BJ (cell line): Measurements from ENCODE around the gene DHX32. TPM values are rescaled to one million over a fixed set of nuclear protein-coding genes. Genes with fewer than 3 reads are reported as not detected.

Experiments used
- CTCF ChIA-PET: fragments of 350-600 bp; formaldehyde crosslinking; extraction: SDS; loops from one replicate; lab custom pipeline; 2021; ENCODE audit warnings: antibody characterized with exemption, inconsistent platforms; lab: Yijun Ruan, JAX
- POLR2A ChIA-PET: fragments of 300-600 bp; sonication (Branson Sonifier 250); formaldehyde crosslinking; extraction: SDS; loops from one replicate; lab custom pipeline; 2021; ENCODE audit warnings: antibody characterized with exemption; lab: Charles Lee
- DNase-seq: peaks from one replicate; pipeline ENCODE4 v3.0.0-alpha.2; 2011; ENCODE audit warnings: low read depth
- H3K27me3 ChIP-seq: 2 replicates; pipeline ENCODE4 v1.6.0; 2011; ENCODE audit warnings: low read length; ENCODE audit not compliant: control insufficient read depth, insufficient read depth
- H3K36me3 ChIP-seq: 2 replicates; pipeline ENCODE4 v1.5.1; 2011; ENCODE audit warnings: low read length; ENCODE audit not compliant: control insufficient read depth, insufficient read depth
- H3K4me3 ChIP-seq: 2 replicates; pipeline ENCODE4 v1.5.1; 2011; ENCODE audit warnings: low read depth, mild to moderate bottlenecking, control low read depth, low read length
- CTCF ChIP-seq: IDR thresholded peaks from 2 replicates; pipeline ENCODE4 v1.5.1; 2011; ENCODE audit warnings: low read depth, mild to moderate bottlenecking, control low read depth, inconsistent platforms, low read length, moderate library complexity; ENCODE audit not compliant: insufficient read depth
- polyA plus RNA-seq: library from polyadenylated mRNA; depleted of rRNA; stranded (reverse); fragments of >200 nt; gene quantifications from 2 replicates; pipeline ENCODE4 v1.2.3, GENCODE V29; 2011

The DHX32 gene
- polyA plus RNA-seq, 1 experiment, result 18.2 TPM

DNA sequence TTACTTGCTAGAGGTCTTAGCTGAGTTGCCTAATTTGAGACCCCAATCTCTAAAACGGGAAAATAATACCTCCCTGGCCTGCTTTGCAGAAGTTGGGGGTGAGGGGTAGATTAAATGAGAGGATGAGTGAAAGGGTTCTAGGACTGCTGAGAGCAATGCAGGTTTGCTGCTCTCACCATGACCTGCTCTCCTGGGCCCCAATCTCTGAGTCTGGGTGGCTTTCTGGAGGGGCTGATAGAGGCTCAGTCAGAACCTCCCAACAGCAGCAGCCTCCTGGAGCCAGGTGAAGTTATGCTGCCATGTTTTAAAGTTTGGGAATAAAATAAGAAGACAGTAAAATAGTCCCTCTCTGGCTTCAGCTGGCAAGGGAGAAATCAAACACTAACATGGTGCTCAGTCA is 65.3 kb downstream of the DHX32 start:
- POLR2A ChIA-PET, result no interaction called here
- CTCF ChIA-PET, result no interaction called here

GRCh38 chr10:125812128-125812750 is 68.9 kb downstream of the DHX32 start:
- TF ChIP-seq CTCF, result no peak
- no peak overlapping the region for H3K4me3 ChIP-seq
- ChIA-PET CTCF (interaction anchor here (0.5 kb wide), 1 partner anchor 1564 kb away, joined by 3 read pairs; no protein-coding TSS in a partner anchor), POLR2A (no interaction called here)
- H3K27me3 ChIP-seq, result no peaks in the 10 kb centered on the region
- peak; percentile 59 for DNase-seq
- H3K36me3 ChIP-seq, result peaks cover 10% of the 10 kb centered on the region

More for the DNA sequence above, 65.3 kb downstream of the DHX32 start:
- DNase-seq, result no peak
- no peak overlapping the region for H3K4me3 ChIP-seq
- TF ChIP-seq CTCF, result no peak
- H3K27me3 ChIP-seq, result no peaks in the 10 kb centered on the region
- H3K36me3 ChIP-seq, result peaks cover 5% of the 10 kb centered on the region

GRCh38 chr10:125811251-125811650 is 69.8 kb downstream of the DHX32 start:
- Histone ChIP-seq H3K36me3 (peaks cover 12% of the 10 kb centered on the region), H3K27me3 (no peaks in the 10 kb centered on the region), H3K4me3 (no peak overlapping the region)
- TF ChIP-seq CTCF, result no peak
- DNase-seq, result peak; percentile 34
- POLR2A ChIA-PET, result no interaction called here
- CTCF ChIA-PET, result no interaction called here

GRCh38 chr10:125808047-125808446 is 73.0 kb downstream of the DHX32 start:
- POLR2A ChIA-PET, result no interaction called here

DNA sequence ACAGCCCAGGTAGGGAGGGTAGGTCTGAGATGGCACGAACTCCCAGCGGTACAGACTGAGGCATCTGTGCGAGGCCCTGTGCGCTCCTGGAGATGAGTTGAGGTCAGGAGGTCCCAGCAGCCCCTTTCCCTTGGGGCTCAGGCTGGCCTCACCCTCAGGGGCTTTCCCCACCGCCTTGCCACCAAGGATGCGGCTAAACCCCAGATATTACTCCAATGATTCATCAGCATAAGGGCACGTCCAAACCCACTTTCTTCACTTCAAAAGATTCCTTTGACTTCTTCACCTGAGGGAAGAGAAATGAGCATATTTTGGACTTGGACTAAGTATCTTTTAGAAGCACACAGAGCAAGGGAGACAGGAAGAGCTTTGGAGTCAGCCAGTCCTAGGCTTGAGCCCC is 78.4 kb downstream of the DHX32 start:
- POLR2A ChIA-PET, result no interaction called here

More at GRCh38 chr10:125808047-125808446, 73.0 kb downstream of the DHX32 start:
- CTCF ChIA-PET, result no interaction called here
- no peak overlapping the region for H3K4me3 ChIP-seq
- DNase-seq, result no peak
- no peak for TF ChIP-seq CTCF
- H3K27me3 ChIP-seq, result no peaks in the 10 kb centered on the region
- H3K36me3 ChIP-seq, result peaks cover 14% of the 10 kb centered on the region

More for the DNA sequence above, 78.4 kb downstream of the DHX32 start:
- H3K4me3 ChIP-seq, result no peak overlapping the region
- no peaks in the 10 kb centered on the region for H3K27me3 ChIP-seq
- TF ChIP-seq CTCF, result no peak
- CTCF ChIA-PET, result no interaction called here
- peaks cover 14% of the 10 kb centered on the region for H3K36me3 ChIP-seq
- DNase-seq, result no peak
